Osteoblast (primary cell): ENCODE results near the gene MAD1L1. TPM values are rescaled to one million over a fixed set of nuclear protein-coding genes. Genes with fewer than 3 reads are reported as not detected.
A peak's percentile ranks its signal among the peaks of the same experiment; 100 is the strongest.

Experiments
- DNase-seq: peaks from one replicate; pipeline ENCODE4 v3.0.0; 2011; ENCODE audit warnings: low spot score, mixed read lengths; ENCODE audit not compliant: insufficient read length; ENCODE audit errors: missing footprints
- H2AFZ ChIP-seq: 2 replicates; pipeline ENCODE4 v1.6.0; 2011; ENCODE audit warnings: mild to moderate bottlenecking, low read length
- H3K27ac ChIP-seq: 2 replicates; pipeline ENCODE4 v1.5.1; 2011; ENCODE audit warnings: mild to moderate bottlenecking, low read depth, low read length, moderate library complexity
- H3K27me3 ChIP-seq: 2 replicates; pipeline ENCODE4 v1.6.0; 2012; ENCODE audit warnings: mild to moderate bottlenecking, control low read depth, inconsistent platforms, low read length, moderate library complexity; ENCODE audit not compliant: insufficient read depth
- H3K36me3 ChIP-seq: 2 replicates; pipeline ENCODE4 v1.5.1; 2011; ENCODE audit warnings: mild to moderate bottlenecking, low read length, control low read depth, moderate library complexity; ENCODE audit not compliant: insufficient read depth
- H3K4me1 ChIP-seq: 2 replicates; pipeline ENCODE4 v1.5.1; 2011; ENCODE audit warnings: mild to moderate bottlenecking, low read length, control low read depth, moderate library complexity; ENCODE audit not compliant: insufficient read depth
- H3K4me2 ChIP-seq: 2 replicates; pipeline ENCODE4 v1.6.0; 2011; ENCODE audit warnings: mild to moderate bottlenecking, low read length; ENCODE audit not compliant: insufficient read depth
- H3K4me3 ChIP-seq: fragments of 200-600 bp; sonication (generic); 3 replicates; pipeline ENCODE4 v1.5.1; 2012; ENCODE audit warnings: mild to moderate bottlenecking, low read length, inconsistent platforms; ENCODE audit not compliant: insufficient read depth
- H3K79me2 ChIP-seq: 2 replicates; pipeline ENCODE4 v1.6.0; 2012; ENCODE audit warnings: mild to moderate bottlenecking, low read length, control low read depth, inconsistent platforms; ENCODE audit not compliant: insufficient read depth
- H3K9me3 ChIP-seq: 2 replicates; pipeline ENCODE4 v1.5.1; 2011; ENCODE audit warnings: low read depth, low read length, control low read depth
- H4K20me1 ChIP-seq: 2 replicates; pipeline ENCODE4 v1.6.0; 2012; ENCODE audit warnings: mild to moderate bottlenecking, low read length, control low read depth; ENCODE audit not compliant: insufficient read depth
- CTCF ChIP-seq: IDR thresholded peaks from 2 replicates; pipeline ENCODE4 v1.5.1; 2011; ENCODE audit warnings: mild to moderate bottlenecking, low read depth, low read length, moderate library complexity; ENCODE audit errors: extremely low read depth
- total RNA-seq: library from RNA; depleted of rRNA; stranded (reverse); fragments of >200 nt; gene quantifications from 2 replicates; pipeline ENCODE4 v1.2.3, GENCODE V29; 2012

MAD1L1 gene
- total RNA-seq, 1 donor = 66.2 TPM

- Histone ChIP-seq H2AFZ (no peak overlapping the region), H3K4me3 (no peak overlapping the region), H3K4me2 (no peak overlapping the region), H3K27me3 (no peaks in the 10 kb centered on the region), H4K20me1 (no peaks in the 10 kb centered on the region), H3K79me2 (no peaks in the 10 kb centered on the region), H3K4me1 (no peaks in the 10 kb centered on the region), H3K36me3 (no peaks in the 10 kb centered on the region), H3K27ac (no peak overlapping the region), H3K9me3 (no peaks in the 10 kb centered on the region)
- DNase-seq = peak; percentile 96
- no peak for TF ChIP-seq CTCF
These were observed 139.4 kb downstream of the MAD1L1 start for GRCh38 chr7:2093215-2093842.

DNA sequence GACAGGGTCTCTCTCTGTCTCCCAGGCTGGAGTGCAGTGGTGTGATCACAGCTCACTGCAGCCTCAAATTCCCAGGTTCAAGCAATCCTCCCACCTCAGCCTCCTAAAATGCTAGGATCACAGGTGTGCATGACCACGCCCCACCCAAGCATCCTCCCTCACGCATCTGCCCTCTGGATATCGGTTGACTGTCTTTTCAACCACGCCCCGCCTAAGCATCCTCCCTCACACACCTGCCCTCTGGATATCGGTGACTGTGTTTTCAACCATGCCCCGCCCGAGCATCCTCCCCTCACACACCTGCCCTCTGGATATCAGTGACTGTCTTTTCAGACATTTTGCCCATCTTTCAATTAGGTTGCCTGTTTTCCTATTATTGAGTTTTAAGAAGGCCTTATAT is 140.5 kb downstream of the MAD1L1 start:
- Histone ChIP-seq H3K4me2 (no peak overlapping the region), H3K36me3 (no peaks in the 10 kb centered on the region), H3K79me2 (no peaks in the 10 kb centered on the region), H3K27me3 (no peaks in the 10 kb centered on the region), H3K4me3 (no peak overlapping the region), H4K20me1 (no peaks in the 10 kb centered on the region), H3K27ac (no peak overlapping the region), H3K4me1 (no peaks in the 10 kb centered on the region), H2AFZ (no peak overlapping the region), H3K9me3 (no peaks in the 10 kb centered on the region)
- no peak for TF ChIP-seq CTCF
- DNase-seq = no peak

DNA sequence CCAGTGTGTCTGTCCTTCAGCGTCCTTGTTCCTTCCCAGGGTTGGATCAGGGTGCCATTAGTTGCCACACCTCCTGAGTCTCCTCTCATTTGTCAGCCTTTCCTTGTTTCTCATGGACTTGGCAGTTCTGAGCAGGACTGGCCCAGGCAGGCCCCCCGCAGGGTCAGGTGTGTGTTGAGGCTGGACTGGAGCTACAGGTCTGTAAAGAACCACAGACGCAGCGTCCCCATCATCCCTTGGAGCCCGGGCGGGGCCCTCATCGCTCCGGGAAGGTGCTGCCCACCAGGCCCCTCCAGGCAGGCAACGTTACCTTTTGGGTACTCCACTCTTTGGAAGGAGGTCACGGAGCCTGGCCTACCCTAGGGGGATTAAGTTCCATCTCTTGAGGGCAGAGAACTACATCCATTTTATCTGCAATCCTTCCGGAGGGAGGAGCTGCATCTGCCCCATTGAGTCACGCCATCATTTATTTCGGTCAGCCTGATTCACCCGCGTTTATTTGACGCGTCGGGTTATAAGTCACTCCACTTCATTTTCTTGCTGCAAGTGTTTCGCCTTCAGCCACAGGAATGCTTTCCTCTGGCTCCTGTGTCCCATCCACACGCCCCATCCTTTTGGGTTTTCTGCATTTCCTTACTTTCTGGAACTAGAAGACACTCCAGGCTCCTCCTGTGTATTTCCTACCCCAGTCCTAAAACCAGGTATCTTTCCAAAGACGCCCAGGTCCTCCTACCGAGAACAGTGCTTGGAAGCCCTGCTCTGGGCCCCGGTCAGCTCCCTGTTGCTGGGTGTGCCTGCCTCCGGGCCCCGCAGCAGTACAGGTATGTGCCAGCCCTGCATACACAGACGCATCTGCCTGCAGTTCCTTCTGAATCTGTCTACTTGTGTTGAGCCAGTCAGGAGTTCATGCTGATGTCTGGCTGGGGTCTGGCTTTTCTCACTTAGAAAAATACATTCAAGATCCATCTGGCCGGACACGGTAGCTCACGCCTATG is 141.9 kb downstream of the MAD1L1 start:
- Histone ChIP-seq H2AFZ (no peak overlapping the region), H3K27me3 (no peaks in the 10 kb centered on the region), H3K79me2 (no peaks in the 10 kb centered on the region), H3K36me3 (no peaks in the 10 kb centered on the region), H3K4me3 (no peak overlapping the region), H3K4me1 (no peaks in the 10 kb centered on the region), H3K9me3 (no peaks in the 10 kb centered on the region), H4K20me1 (no peaks in the 10 kb centered on the region), H3K4me2 (no peak overlapping the region), H3K27ac (no peak overlapping the region)
- TF ChIP-seq CTCF = no peak
- no peak for DNase-seq

- Histone ChIP-seq H3K27me3 (no peaks in the 10 kb centered on the region), H4K20me1 (no peaks in the 10 kb centered on the region), H3K9me3 (no peaks in the 10 kb centered on the region), H3K4me1 (no peaks in the 10 kb centered on the region), H3K4me2 (no peak overlapping the region), H3K4me3 (no peak overlapping the region), H2AFZ (no peak overlapping the region), H3K79me2 (no peaks in the 10 kb centered on the region), H3K27ac (no peak overlapping the region), H3K36me3 (no peaks in the 10 kb centered on the region)
- no peak for TF ChIP-seq CTCF
- no peak for DNase-seq
These were observed 143.9 kb downstream of the MAD1L1 start for GRCh38 chr7:2088801-2089200.
